H1 (cell line): ENCODE data around the gene BACE2. TPM values are rescaled to one million over a fixed set of nuclear protein-coding genes. Genes with fewer than 3 reads are reported as not detected.

ENCODE experiments used
- CTCF ChIA-PET: fragments of 300-600 bp; sonication (Branson Sonifier 250); formaldehyde crosslinking; loops from one replicate; lab custom pipeline; 2021; ENCODE audit not compliant: partially characterized antibody; lab: Charles Lee
- POLR2A ChIA-PET: fragments of 300-600 bp; sonication (Branson Sonifier 250); formaldehyde crosslinking; loops from one replicate; lab custom pipeline; 2021; ENCODE audit warnings: inconsistent platforms; ENCODE audit not compliant: partially characterized antibody; lab: Charles Lee
- DNase-seq, 2 experiments: peaks; one replicate each; pipeline versions ENCODE4 v3.0.0 to v3.0.0-alpha.2; 2010 to 2022; ENCODE audit warnings: low spot score in 2 of 2, low read depth in 1 of 2, mixed read lengths in 1 of 2
- FAIRE-seq: peaks from 2 replicates; lab custom pipeline; 2011; peaks lifted over from hg19 to GRCh38; lab: Jason Lieb, UNC
- H2AFZ ChIP-seq: 2 replicates; pipeline ENCODE4 v1.8.1; 2012; ENCODE audit warnings: low read length, inconsistent platforms
- H2AK5ac ChIP-seq: 2 replicates; pipeline ENCODE4 v1.6.1; 2013; ENCODE audit warnings: low read depth, low read length
- H2BK120ac ChIP-seq: replicated peaks from 2 replicates; pipeline ENCODE3; 2013; ENCODE audit warnings: low read depth, low read length, inconsistent platforms
- H2BK12ac ChIP-seq: 2 replicates; pipeline ENCODE4 v1.6.1; 2013; ENCODE audit warnings: low read depth, low read length
- H2BK15ac ChIP-seq: 2 replicates; pipeline ENCODE4 v1.6.1; 2013; ENCODE audit warnings: low read length
- H2BK20ac ChIP-seq: 2 replicates; pipeline ENCODE4 v1.6.1; 2013; ENCODE audit warnings: low read length
- H2BK5ac ChIP-seq: 2 replicates; pipeline ENCODE4 v1.6.1; 2013; ENCODE audit warnings: low read depth, low read length
- H3K14ac ChIP-seq: 2 replicates; pipeline ENCODE4 v1.6.1; 2013; ENCODE audit warnings: inconsistent platforms; ENCODE audit not compliant: insufficient read length
- H3K18ac ChIP-seq: 2 replicates; pipeline ENCODE4 v1.6.1; 2013; ENCODE audit warnings: low read length; ENCODE audit errors: extremely low read depth
- H3K23ac ChIP-seq: 2 replicates; pipeline ENCODE4 v1.6.1; 2013; ENCODE audit warnings: inconsistent platforms; ENCODE audit not compliant: insufficient read length
- H3K23me2 ChIP-seq: 2 replicates; pipeline ENCODE4 v1.6.1; 2013; ENCODE audit warnings: low read depth, low read length
- H3K27ac ChIP-seq: 2 replicates; pipeline ENCODE4 v1.6.1; 2011; ENCODE audit warnings: low read depth, low read length, inconsistent platforms
- H3K27me3 ChIP-seq, 4 experiments: replicated peaks in 1 of 4; 1 replicate in 1 of 4; 2 replicates in 3 of 4; pipeline versions ENCODE4 v1.6.1 to v1.8.1; 2011 to 2013; ENCODE audit warnings: low read length in 3 of 4, mild to moderate bottlenecking in 3 of 4, inconsistent platforms in 2 of 4, mixed read lengths in 2 of 4, moderate library complexity in 1 of 4; ENCODE audit not compliant: control insufficient read depth in 3 of 4, insufficient read depth in 3 of 4; ENCODE audit errors: extremely low read depth in 1 of 4
- H3K36me3 ChIP-seq, 4 experiments: 2 replicates each; pipeline versions ENCODE4 v1.6.1 to v1.8.1; 2011 to 2013; ENCODE audit warnings: mild to moderate bottlenecking in 4 of 4, low read length in 3 of 4, moderate library complexity in 2 of 4, control low read depth in 1 of 4, inconsistent platforms in 1 of 4; ENCODE audit not compliant: insufficient read depth in 4 of 4, control insufficient read depth in 2 of 4
- H3K4ac ChIP-seq: replicated peaks from 2 replicates; pipeline ENCODE3; 2013; ENCODE audit warnings: low read length, low read depth, mixed read lengths, inconsistent platforms; ENCODE audit not compliant: insufficient read length
- H3K4me1 ChIP-seq, 4 experiments: replicated peaks in 1 of 4; 1 replicate in 1 of 4; 2 replicates in 3 of 4; pipeline versions ENCODE4 v1.6.1 to v1.8.1; 2011 to 2013; ENCODE audit warnings: low read length in 3 of 4, inconsistent platforms in 2 of 4, mixed read lengths in 1 of 4; ENCODE audit not compliant: insufficient read depth in 4 of 4, control insufficient read depth in 3 of 4
- H3K4me2 ChIP-seq, 2 experiments: 2 replicates each; pipeline versions ENCODE4 v1.6.1 to v1.8.1; 2011 to 2013; ENCODE audit warnings: low read depth in 2 of 2, low read length in 2 of 2, control low read depth in 1 of 2, inconsistent platforms in 1 of 2, mild to moderate bottlenecking in 1 of 2; ENCODE audit not compliant: insufficient read depth in 1 of 2
- H3K4me3 ChIP-seq, 4 experiments: fragments of 200-600, 300-600 bp in 1 of 4; sonication (generic), shearing (Covaris generic), sonication (Bioruptor Twin) in 1 of 4; 2 replicates each; pipeline versions ENCODE4 v1.5.1 to v1.8.1; 2011 to 2016; ENCODE audit warnings: low read length in 4 of 4, low read depth in 3 of 4, control low read depth in 2 of 4, inconsistent platforms in 2 of 4, mild to moderate bottlenecking in 2 of 4, mixed read lengths in 1 of 4, moderate library complexity in 1 of 4; ENCODE audit not compliant: insufficient read depth in 2 of 4; ENCODE audit errors: extremely low read depth in 1 of 4
- H3K56ac ChIP-seq: replicated peaks from 2 replicates; pipeline ENCODE3; 2013; ENCODE audit warnings: low read depth, mild to moderate bottlenecking, mixed read lengths, low read length, inconsistent platforms; ENCODE audit not compliant: insufficient read length
- H3K79me1 ChIP-seq: 2 replicates; pipeline ENCODE4 v1.6.1; 2013; ENCODE audit warnings: low read depth, low read length, control low read depth
- H3K79me2 ChIP-seq, 2 experiments: 2 replicates each; pipeline versions ENCODE4 v1.6.1 to v1.8.1; 2012 to 2013; ENCODE audit warnings: low read length in 2 of 2, mild to moderate bottlenecking in 2 of 2, inconsistent platforms in 1 of 2; ENCODE audit not compliant: insufficient read depth in 2 of 2, control insufficient read depth in 1 of 2
- H3K9ac ChIP-seq, 4 experiments: replicated peaks in 1 of 4; 1 replicate in 1 of 4; 2 replicates in 3 of 4; pipeline versions ENCODE4 v1.6.1 to v1.8.1; 2011 to 2013; ENCODE audit warnings: low read depth in 3 of 4, low read length in 3 of 4, control low read depth in 2 of 4, mild to moderate bottlenecking in 2 of 4, moderate library complexity in 2 of 4, inconsistent platforms in 1 of 4; ENCODE audit errors: extremely low read depth in 1 of 4
- H3K9me3 ChIP-seq, 2 experiments: 2 replicates each; pipeline versions ENCODE4 v1.6.1 to v1.8.1; 2012 to 2013; ENCODE audit warnings: mild to moderate bottlenecking in 2 of 2, moderate library complexity in 2 of 2, control low read depth in 1 of 2, inconsistent platforms in 1 of 2, low read depth in 1 of 2, low read length in 1 of 2, mixed read lengths in 1 of 2; ENCODE audit not compliant: insufficient read depth in 2 of 2
- H4K20me1 ChIP-seq, 2 experiments: replicated peaks in 1 of 2; 2 replicates each; pipeline versions ENCODE3 to v1.8.1; 2011 to 2013; ENCODE audit warnings: inconsistent platforms in 2 of 2, low read length in 2 of 2, mild to moderate bottlenecking in 1 of 2; ENCODE audit not compliant: insufficient read depth in 2 of 2, control insufficient read depth in 1 of 2
- H4K5ac ChIP-seq: 2 replicates; pipeline ENCODE4 v1.6.1; 2013; ENCODE audit warnings: low read length, low read depth, mixed read lengths, inconsistent platforms; ENCODE audit not compliant: insufficient read length
- H4K8ac ChIP-seq: 2 replicates; pipeline ENCODE4 v1.8.0; 2013; ENCODE audit warnings: mild to moderate bottlenecking, moderate library complexity, low read length, inconsistent platforms; ENCODE audit not compliant: insufficient read depth; ENCODE audit errors: extremely low read depth
- H4K91ac ChIP-seq: replicated peaks from 2 replicates; pipeline ENCODE3; 2013; ENCODE audit warnings: low read length, mixed read lengths, inconsistent platforms; ENCODE audit not compliant: insufficient read length
- CTBP2 ChIP-seq: IDR thresholded peaks from 2 replicates; pipeline ENCODE4 v1.7.0; 2011; ENCODE audit warnings: borderline replicate concordance, mild to moderate bottlenecking, moderate library complexity, mixed read lengths, low read length; ENCODE audit not compliant: insufficient read depth, insufficient read length
- TBP ChIP-seq: IDR thresholded peaks from 2 replicates; pipeline ENCODE4 v1.6.1; 2011; ENCODE audit warnings: low read depth, low read length, improper control_type of control experiment
- WGBS, 2 experiments: shearing (Covaris generic) in 1 of 2; methylation state at CpG; one replicate each; pipeline versions ENCODE4 v1.1.6 to v1.1.7; 2013 to 2015; ENCODE audit warnings: low lambda C conversion rate in 2 of 2, mixed read lengths in 2 of 2, inconsistent platforms in 1 of 2, low coverage in 1 of 2, missing lambda C conversion rate in 1 of 2; ENCODE audit not compliant: insufficient replicate concordance in 2 of 2, insufficient coverage in 1 of 2, insufficient read length in 1 of 2; ENCODE audit errors: extremely low coverage in 1 of 2, missing lambda C conversion rate in 1 of 2; 5-methylcytosine and 5-hydroxymethylcytosine counted together
- polyA plus RNA-seq, 7 experiments: library from polyadenylated mRNA; depleted of rRNA in 3 of 7; stranded (reverse) in 5 of 7; unstranded in 2 of 7; fragments of >200 nt in 5 of 7; fragments of 200-250 nt in 2 of 7; gene quantifications; 1 replicate in 5 of 7; 2 replicates in 1 of 7; 4 replicates in 1 of 7; pipeline versions ENCODE4 v1.2.1 to v1.2.3, GENCODE V29; 2011 to 2013; ENCODE audit warnings: missing spikeins in 2 of 7, mixed read lengths in 2 of 7
- total RNA-seq: library from RNA; stranded (reverse); fragmentation: NEBNext Ultra II Directional; extraction: Animal tissue kit (Norgen Biotek cat#: 25700); gene quantifications from 2 replicates; pipeline ENCODE4 v1.2.1, GENCODE V29; 2021
- TF ChIP-seq, protein P1 (sequence below): IDR thresholded peaks from 2 replicates; pipeline ENCODE4 v1.6.1; 2011; ENCODE audit warnings: low read length, improper control_type of control experiment

BACE2 gene
- total and polyA plus RNA-seq, 2 of the 8 experiments (the other 6 are each of a cell fraction or from before 2014, with no cell fraction given), result 8.1 to 10.9 TPM

DNA sequence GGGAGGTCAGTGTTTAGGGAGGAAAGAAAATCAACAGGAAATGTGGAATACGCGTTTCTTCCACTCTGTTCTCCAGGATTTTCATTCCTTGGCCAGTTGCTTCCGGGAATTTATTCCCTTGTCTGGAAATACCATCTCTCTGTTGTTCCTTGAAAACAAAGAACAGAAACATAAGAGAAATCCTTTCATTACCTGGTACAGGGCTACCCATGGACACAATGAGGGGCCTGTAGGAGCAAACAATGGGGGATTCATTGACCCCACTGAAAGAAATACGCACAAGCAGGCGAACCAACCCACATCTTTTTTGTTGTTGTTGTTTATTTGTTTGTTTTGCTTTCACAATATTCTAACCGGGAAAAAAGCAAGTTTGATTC lies 20.0 kb upstream of the BACE2 start:
- peaks cover 0 to 5% (median 0%) of the 10 kb centered on the region in 4 experiments; a peak in 2 of 7 replicates for H3K4me1 ChIP-seq
- no peaks in the 10 kb centered on the region for H3K9me3 ChIP-seq
- no peak overlapping the region; a peak in 1 of 7 replicates for H3K9ac ChIP-seq
- H3K27me3 ChIP-seq, result peaks cover 0 to 10% (median 0%) of the 10 kb centered on the region in 4 experiments; a peak in 2 of 7 replicates
- no peak overlapping the region for H3K4ac ChIP-seq
- DNase-seq (no peak), FAIRE-seq (no peak)
- no peak overlapping the region; a peak in 1 of 4 replicates for H3K4me2 ChIP-seq
- ChIA-PET POLR2A (no interaction called here), CTCF (interaction anchor here (0.9 to 3.4 kb wide), 7 partner anchors 11 to 33 kb away, joined by 3 to 11 read pairs (median 4); no protein-coding TSS in a partner anchor)
- no peaks in the 10 kb centered on the region for H3K79me1 ChIP-seq
- H3K23ac ChIP-seq, result no peak overlapping the region
- no peak overlapping the region for H3K18ac ChIP-seq
- no peak overlapping the region for H2BK15ac ChIP-seq
- no peak overlapping the region for H2AK5ac ChIP-seq
- WGBS, 2 experiments, result 90% methylated on average over 6 of the region's 6 CpGs; no CpG with 5 or more reads in 1 of the 2 experiments
- no peak overlapping the region for H2AFZ ChIP-seq
- H3K36me3 ChIP-seq, result no peaks in the 10 kb centered on the region; a peak in 1 of 8 replicates
- no peaks in the 10 kb centered on the region for H3K79me2 ChIP-seq
- H4K8ac ChIP-seq, result no peak overlapping the region
- H3K23me2 ChIP-seq, result peaks cover 5% of the 10 kb centered on the region; the same call in 1 of the 2 replicates
- H2BK12ac ChIP-seq, result no peak overlapping the region
- no peak overlapping the region for H3K27ac ChIP-seq
- H2BK120ac ChIP-seq, result no peak overlapping the region
- H3K56ac ChIP-seq, result no peak overlapping the region
- no peak overlapping the region for H2BK20ac ChIP-seq
- H2BK5ac ChIP-seq, result no peak overlapping the region
- H4K91ac ChIP-seq, result no peak overlapping the region
- H4K20me1 ChIP-seq, result peaks cover 0 to 9% of the 10 kb centered on the region in 2 experiments
- TF ChIP-seq, protein P1, sequence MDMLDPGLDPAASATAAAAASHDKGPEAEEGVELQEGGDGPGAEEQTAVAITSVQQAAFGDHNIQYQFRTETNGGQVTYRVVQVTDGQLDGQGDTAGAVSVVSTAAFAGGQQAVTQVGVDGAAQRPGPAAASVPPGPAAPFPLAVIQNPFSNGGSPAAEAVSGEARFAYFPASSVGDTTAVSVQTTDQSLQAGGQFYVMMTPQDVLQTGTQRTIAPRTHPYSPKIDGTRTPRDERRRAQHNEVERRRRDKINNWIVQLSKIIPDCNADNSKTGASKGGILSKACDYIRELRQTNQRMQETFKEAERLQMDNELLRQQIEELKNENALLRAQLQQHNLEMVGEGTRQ, result no peak
- TF ChIP-seq CTBP2 (no peak), TBP (no peak)
- H3K14ac ChIP-seq, result no peak overlapping the region
- H4K5ac ChIP-seq, result no peak overlapping the region
- H3K4me3 ChIP-seq, result no peak overlapping the region
